CD4-positive, alpha-beta T cell treated with Interleukin-12 subunit alpha and Interleukin-12 subunit beta, for 1 hour (primary cell): Measurements from ENCODE around the gene SMARCA4.
"Not testable (repeated sequence)": the region's sequence is repeated elsewhere in the genome, so short reads cannot be mapped to it uniquely, and the experiment has no call there.

Experiments used
- DNase-seq: peaks from one replicate; pipeline ENCODE4 v3.0.0-alpha.2; 2020

The SMARCA4 gene

DNA sequence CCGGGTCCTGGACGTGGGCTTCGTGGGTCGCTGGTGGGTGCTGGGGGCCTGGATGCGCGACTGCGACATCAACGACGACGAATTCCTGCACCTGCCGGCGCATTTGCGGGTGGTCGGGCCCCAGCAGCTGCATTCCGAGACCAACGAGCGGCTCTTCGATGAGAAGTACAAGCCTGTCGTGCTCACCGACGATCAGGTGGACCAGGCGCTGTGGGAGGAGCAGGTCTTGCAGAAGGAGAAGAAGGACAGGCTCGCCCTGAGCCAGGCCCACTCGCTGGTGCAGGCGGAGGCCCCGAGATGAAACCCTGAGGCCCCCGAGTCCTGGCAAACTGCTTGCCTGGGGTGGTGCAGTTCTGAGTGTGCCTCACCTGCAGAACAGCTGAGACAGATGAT, 31.4 kb upstream of the SMARCA4 start:
- DNase-seq = no peak

DNA sequence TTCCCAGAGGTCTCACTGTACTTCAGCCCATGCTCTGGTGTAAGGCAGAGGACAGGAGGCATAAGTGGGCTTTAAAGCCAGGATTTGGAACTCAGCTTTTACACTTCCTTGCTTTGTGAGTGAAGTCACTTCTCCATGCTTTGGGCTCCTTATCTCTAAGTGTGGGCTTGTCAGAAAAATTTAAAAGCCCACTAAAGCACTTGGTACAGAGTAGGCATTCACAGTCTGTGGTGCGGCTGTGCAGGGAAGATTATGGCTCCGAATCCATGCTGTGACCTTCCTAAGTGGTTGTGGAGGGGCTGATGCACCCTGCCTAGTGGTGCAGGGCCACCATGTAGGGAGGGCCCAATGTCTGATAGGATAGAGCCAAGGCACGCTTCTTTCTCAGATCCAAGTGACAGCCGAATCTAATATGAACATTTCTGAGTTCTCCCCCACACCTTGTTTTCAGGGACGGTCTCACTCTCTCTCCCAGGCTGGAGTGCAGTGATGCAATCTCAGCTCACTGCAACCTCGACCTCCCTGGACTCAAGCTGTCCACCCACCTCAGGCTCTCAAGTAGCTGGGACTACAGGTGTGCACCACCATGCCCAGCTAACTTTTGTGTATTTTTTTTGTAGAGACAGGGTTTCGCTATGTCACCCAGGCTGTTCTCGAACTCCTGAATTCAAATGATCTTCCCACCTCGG, 25.3 kb upstream of the SMARCA4 start:
- no peak for DNase-seq

DNA sequence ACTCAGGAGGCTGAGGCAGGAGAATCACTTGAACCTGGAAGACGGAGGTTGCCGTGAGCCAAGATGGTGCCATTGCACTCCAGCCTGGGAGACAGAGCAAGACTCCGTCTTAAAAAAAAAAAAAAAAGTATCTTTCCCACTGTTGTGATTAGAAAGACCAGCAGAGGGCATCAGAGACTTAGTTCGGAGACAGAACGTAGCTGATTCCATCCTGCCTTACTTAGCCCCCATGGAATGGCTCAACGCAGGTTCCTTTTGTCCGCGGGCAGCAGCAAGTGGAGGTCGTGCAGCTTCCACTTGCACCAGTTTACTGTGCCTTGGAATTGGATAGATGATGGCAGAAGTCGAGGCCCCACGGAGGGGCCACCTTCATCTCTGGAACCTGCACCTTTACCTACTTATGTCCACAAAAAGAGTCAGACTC, 24.2 kb upstream of the SMARCA4 start:
- peak; percentile 64 for DNase-seq

DNA sequence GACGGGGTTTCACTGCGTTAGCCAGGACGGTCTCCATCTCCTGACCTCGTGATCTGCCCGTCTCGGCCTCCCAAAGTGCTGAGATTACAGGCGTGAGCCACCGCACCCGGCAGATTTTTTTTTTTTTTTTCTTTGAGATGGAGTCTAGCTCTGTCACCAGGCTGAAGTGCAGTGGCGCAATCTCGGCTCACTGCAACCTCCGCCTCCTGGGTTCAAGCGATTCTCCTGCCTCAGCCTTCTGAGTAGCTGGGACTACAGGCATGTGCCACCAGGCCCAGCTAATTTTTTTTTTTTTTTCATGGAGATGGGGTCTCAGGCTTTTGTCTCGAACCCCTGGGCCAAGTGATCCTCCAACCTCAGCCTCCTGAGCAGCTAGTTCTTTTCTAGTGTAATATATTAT, 19.2 kb upstream of the SMARCA4 start:
- not testable (repeated sequence) for DNase-seq

DNA sequence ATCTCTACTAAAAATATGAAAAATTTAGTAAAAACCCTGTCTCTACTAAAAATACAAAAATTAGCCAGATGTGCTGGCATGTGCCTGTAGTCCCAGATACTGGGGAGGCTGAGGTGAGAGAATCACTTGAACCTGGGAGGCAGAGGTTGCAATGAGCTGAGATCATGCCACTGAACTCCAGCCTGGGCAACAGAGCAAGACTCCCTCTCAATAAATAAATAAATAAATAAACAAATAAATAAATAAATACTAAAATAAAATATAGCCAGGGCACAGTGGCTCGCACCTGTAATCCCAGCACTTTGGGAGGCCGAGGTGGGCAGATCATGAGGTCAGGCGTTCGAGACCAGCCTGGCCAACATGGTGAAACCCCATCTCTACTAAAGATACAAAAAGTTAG, 17.4 kb upstream of the SMARCA4 start:
- DNase-seq = not testable (repeated sequence)

DNA sequence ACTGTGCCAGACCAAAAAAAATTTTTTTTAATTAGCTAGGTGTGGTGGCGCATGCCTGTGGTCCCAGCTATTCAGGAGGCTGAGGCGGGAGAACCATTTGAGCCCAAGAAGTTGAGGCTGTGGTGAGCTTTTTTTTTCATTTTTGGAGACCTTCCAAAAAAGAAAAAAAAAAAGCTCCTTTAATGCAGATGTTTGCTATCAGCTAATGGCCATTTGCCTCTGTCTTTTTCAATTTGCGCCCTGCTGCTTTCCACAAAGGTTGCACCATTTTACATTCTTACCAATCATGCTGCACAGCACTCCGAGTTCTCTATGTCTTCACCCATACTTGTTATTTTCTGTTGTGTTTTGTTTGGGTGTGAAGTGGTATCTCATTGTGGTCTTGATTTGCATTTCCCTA, 15.6 kb upstream of the SMARCA4 start:
- no peak for DNase-seq

DNA sequence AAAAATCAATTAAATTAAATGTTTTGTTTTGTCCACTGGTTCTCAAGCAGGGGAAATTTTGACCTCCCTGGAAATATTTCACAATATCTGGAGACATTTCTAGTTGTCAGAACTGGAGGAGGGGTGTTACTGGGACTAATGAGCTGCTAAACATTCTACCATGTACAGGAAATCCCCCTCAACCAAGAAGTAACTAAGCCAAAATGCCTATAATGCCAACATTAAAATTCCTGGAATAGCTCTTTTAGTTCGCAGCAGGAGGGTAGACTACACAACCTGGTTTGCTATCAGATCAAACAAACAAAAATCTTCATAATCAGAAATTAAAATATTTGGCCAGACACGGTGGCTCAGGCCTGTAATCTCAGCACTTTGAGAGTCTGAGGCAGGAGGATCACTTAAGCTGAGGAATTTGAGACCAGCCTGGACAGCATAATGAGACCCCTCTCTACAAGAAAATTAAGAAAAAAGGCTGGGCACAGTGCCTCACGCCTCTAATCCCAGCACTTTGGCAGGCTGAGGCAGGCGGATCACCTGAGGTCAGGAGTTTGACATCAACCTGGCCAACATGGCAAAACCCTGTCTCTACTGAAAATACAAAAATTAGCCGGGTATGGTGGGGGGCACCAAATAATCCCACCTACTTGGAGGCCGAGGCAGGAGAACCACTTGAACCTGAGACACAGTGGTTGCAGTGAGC, 13.7 kb upstream of the SMARCA4 start:
- DNase-seq = no peak

DNA sequence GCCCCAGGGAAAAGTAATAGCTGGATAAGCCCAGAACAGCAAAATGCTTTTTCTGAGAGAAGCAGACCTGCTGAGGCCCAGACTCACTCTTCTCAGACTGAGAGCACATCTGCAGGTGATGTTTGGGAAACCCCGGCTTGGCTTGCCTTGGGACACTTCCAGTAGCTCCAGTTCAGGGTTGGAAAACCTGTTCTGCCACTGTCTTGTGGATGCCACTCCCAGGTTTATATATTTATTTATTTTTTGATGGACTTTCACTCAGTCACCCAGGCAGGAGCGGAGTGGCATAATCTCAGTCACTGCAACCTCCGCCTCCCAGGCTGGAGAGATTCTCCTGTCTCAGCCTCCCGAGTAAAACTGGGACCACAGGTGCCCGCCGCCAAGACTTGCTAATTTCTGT, 8.0 kb upstream of the SMARCA4 start:
- no peak for DNase-seq

DNA sequence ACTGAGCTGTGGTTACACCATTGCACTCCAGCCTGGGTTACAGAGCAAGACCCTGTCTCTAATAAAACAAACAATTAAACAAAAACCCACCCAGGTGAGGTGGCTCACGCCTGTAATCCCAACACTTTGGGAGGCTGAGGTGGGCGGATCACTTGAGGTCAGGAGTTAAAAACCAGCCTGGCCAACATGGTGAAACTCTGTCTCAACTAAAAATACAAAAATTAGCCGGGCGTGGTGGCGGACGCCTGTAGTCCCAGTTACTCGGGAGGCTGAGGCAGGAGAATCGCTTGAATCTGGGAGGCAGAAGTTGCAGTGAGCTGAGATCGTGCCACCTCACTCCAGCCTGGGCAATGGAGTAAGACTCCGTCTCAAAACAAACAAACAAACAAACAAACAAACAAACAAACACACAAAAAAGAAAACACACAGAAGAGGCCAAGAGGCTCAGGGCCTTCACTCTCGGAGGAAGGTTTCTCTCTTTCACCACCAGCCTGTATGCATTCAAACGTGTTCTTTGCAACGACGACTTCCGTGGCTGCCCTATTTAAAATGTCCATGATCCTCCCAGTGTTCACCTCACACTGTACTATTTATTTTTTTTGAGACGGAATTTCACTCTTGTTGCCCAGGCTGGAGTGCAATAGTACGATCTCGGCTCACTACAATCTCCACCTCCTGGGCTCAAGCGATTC, 1.4 kb upstream of the SMARCA4 start:
- not testable (repeated sequence) for DNase-seq

DNA sequence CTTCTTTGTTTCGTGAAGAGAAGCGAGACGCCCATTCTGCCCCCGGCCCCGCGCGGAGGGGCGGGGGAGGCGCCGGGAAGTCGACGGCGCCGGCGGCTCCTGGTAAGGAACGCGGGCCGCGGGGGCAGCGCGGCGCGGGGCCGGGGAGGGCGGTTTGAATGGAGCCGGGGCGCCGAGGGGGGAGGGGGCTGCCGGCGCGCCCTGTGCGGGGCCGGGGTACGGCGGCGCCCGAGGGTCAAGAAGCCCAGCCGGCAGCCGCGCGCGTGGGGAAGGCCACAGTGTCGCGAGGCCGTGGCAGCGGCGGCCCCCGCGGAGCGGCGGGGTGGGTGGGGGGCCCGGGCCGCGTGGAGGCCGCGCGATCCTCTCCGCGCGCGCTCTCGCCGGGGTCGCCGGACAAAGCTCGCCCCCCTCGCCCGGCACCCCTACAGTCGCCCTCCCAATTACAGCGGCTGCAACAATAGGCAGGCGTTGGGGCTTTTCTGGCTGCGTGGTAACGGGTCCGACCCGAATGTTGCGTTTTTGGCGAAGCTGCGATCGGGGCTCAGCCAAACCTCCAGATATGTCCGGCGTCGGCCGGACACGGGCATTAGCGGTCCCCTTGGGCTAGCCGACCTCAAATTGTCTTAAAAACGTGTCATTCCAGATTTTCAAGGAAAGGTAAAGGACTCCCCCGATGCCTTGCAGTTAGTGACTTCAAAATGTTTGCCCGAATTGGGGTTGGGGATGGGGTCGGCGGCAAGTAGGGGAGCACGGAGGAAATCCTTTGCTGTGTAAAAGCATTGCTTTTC, 437 bp downstream of the SMARCA4 start:
- DNase-seq = peak; percentile 9

DNA sequence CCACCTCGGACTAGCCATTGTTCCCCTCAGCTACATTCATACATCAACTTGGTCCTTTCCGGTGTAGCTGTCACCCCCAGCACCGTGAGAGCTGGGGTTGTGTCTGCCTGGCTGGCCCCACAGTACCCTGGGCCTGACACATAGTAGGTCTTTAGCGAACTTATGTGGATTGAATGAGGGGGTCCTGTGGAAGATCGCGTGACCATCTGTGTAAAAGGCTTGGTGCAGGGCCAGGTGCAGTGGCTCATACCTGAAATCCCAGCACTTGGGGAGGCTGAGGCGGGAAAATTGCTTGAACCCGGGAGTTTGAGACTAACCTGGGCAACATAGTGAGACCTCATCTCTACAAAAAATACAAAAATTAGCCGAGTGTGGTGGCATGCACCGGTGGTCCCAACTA, 2.0 kb downstream of the SMARCA4 start:
- DNase-seq = no peak

DNA sequence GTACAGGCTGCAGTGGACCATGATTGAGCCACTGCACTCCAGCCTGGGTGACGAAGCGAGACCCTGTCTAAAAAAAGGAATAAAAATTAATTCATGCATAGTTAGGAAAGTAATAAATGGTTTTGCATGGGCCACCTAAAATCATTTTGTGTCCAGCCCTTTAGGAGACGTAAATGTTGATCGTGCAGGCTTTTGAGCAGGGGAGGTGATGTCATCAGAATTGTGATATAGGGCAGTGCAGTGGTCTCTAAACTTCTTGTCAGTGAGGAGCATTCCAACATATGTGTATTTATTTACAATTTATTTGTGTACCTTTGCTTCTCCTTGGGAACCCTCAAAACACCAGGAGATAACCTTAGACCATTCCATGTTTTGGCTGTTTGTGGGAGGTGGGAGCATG, 3.0 kb downstream of the SMARCA4 start:
- DNase-seq = no peak

DNA sequence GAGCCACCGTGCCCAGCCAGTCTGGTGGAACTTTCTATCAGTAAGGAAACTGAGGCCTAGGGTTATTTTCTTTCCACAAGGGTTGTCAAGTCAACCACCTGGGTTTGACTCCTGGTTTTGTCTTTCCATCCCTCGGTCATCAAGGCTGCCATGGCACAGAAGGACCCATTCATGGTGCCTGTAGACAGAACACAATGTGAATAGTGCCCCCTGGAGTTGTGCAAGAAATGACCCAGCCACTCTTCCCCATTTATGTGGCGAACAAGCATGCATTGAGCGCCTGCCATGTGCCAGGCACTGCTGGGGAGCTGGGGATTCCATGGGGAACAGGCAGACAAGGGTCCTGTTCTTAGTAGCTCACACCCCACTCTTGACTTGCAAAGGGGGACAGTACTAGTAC, 4.1 kb downstream of the SMARCA4 start:
- no peak for DNase-seq

DNA sequence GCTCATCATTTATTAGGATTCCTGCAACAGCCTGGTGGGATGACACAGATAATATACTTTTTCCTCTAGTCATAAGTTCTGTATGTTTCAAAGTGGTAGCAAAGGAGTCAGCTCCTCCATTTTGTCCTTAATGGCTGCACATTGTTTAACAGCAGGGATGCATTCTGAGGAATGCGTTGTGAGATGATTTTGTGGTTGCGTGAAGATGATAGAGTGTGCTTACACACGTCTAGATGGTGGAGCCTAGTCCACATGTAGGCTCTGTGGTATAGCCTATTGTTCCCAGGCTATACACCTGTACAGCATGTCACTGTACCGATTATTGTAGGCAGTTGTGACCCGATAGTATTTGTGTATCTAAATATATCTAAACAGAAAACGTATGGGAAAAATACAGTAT, 4.6 kb downstream of the SMARCA4 start:
- no peak for DNase-seq

DNA sequence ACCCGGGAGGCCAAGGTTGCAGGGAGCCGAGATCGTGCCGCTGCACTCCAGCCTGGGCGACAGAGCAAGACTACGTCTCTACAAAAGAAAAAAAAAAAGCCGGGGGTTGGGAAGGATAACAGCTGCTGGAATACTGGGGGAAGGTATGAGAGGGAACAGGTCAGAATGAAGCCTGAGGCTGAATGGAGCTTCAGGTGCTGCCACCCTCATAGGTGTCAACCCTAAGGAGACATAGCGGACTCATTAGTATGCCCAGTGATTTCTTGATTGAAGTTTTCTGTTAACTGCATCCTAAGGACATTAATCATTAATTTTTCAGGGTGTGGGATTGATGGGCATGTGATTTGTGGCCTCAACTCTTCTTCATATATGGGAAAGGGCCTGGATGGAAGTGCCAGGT, 6.0 kb downstream of the SMARCA4 start:
- no peak for DNase-seq

DNA sequence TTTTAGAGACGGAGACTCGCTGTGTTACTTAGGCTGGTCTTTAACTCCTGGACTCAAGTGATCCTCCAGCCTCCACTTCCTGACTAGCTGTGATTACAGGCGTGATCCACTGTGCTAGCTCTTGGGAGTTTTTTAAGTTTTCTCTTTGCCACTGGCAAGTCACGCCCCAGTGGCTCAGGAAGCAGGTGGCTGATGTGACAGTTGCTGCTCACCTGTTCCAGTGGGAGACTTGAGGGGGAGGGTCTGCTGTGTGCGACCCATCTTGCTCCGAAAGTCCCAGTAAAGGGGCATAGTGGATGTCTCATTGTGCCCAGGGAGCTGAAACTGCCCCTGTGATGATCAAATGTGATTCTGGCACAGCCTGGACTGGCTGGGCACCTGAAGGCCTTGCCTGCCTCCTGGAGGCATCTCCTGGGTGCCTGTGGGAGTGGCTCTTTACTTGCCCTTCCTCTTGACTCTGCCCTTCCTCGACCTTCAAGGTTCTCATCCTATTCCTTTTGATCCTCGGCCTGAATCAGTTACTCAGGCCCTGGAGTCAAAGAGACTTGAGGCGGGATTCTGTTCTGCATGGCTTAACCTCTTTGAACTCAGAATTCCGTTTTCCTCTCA, 7.8 kb downstream of the SMARCA4 start:
- DNase-seq = no peak

DNA sequence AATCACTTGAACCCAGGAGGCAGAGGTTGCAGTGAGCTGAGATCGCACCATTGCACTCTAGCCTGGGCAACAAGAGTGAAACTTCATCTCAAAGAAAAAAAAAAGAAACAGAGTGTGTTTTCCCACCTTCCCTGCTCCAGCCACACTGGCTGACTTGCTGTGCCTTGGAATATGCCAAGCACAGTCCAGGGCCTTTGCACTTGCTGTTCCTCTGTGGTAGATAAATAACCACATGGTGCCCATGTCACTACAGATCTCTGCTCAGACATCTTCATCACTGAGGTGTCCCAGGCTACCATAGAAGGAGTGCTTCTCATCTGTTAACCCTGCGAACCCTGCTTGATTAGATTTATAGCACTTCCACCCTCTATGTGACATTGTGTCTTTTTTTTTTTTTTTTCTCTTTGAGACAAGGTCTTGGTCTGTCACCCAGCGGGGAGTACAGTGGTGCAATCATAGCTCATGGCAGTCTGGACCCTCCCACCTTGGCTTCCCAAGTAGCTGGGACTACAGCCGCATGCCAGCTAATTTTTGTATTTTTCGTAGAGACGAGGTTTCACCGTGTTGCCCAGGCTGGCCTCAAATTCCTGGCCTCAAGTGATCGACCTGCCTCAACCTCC, 10.4 kb downstream of the SMARCA4 start:
- DNase-seq = no peak

DNA sequence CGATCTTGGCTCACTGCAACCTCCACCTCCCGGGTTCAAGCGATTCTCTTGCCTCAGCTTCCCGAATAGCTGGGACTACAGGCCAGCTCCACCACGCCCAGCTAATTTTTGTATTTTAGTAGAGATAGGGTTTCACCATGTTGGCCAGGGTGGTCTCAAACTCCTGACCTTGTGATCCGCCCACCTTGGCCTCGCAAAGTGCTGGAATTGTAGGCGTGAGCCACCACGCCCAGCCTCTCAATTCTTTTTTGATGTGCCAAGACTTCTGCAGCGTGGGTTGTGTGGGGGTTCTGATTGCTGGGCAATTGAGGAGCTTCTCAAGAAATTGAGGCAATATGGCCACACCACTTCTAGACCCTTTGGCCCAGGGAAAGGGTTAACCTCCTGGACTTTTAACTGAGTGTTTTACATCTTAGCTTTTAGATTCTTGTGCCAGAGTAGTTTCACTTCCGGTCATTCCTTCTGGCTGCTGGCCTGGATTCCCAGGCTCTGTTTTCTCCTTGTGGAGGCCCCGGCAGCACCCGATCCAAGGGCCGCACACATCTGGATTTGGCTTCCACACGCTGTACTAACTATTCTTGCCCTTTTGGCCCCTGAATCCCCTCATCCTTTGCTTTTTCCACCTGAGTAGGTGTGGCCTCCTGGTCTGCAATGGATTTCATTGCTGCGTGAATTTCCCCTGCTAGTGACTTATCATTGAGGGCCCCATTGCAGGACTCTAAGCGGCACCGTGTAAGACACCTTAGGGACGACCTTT, 14.7 kb downstream of the SMARCA4 start:
- no peak for DNase-seq

DNA sequence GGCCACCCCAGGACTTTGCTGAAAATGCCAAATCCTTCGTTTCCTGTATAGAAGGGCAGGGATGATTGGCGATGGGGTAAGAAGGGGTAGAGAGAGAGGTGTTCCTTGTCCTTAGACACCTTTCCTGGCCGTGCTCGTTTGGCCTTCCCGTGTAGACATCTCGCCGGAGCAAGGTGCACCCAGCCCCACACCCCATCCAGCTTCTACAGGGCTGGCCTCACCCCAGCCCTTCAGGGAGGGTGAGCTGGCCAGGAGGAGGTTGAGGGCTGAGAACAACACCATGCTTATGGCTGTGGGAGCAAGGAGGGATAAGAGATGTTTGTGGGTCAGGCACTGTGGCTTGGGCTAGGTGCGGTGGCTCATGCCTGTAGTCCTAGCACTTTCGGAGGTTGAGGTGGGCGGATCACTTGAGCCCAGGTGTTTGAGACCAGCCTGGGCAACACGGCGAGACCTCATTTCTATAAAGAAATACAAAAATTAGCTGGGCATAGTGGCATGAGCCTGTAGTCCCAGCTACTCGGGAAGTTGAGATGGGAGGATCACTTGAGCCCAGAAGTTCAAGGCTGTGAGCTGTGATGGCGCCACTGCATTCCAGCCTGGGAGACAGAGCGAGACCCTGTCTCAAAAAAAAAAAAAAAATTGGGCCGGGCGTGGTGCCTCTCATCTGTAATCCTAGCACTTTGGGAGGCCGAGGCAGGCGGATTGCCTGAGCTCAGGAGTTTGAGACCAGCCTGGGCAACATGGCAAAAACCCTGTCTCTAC, 15.5 kb downstream of the SMARCA4 start:
- no peak for DNase-seq

DNA sequence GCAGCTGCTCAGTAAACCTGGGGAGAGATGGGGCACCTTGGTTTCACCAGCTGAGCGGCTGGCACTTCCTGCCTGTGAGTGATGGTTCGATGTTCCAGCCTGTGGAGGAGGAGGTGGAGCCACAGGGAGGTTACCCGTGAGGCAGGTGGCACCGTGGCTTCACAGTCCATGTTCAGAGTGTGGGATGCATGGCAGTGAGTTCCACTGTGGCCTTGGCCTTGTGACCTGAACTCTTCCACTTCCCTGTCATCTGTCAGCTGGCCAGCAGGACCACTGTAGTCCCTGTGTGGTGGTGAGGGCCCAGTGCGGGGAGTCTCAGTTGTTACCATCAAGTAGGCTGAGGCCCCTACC, 16.9 kb downstream of the SMARCA4 start:
- DNase-seq = no peak

DNA sequence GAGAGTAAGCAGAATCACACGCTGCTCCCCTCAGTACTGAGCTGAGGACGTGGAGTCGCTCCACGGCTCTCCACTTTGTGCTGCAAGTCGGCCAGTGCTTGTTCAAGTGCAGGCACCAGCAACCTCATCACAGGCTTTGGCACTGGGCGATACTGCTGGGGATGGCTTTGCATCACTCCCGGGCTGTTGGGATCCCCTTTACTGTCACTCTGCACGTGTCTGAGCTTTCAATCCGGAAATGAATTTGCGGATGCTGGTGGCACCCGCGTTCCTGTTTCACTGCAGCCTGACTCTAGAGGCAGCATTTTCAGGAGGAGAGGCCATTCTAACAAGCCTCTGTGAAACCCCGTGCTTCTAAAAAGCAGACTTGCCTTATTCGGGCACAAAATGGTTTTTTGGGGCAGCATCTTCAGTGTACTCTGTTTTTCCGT, 19.1 kb downstream of the SMARCA4 start:
- peak; percentile 27 for DNase-seq
